ENCODE measurements around the gene PI4K2A. TPM values are rescaled to one million over a fixed set of nuclear protein-coding genes. Genes with fewer than 3 reads are reported as not detected.

Gene PI4K2A
- 24.3 and 40.2 TPM in 2 replicates for total RNA-seq

GRCh38 chr10:97640174-97640867 lies at the start of gene PI4K2A:
PI4K2A (plus strand) TSS chr10:97640671; CDS start chr10:97640743, 72 bp downstream.

GRCh38 chr10:97632949-97633884 lies 7.3 kb upstream of the PI4K2A start, which contains the start of gene MORN4:
MORN4 (minus strand) TSS chr10:97633500; CDS start chr10:97619653, 13,847 bp downstream.

GRCh38 chr10:97686962-97687784 lies 46.7 kb downstream of the PI4K2A start, which contains the start of gene AVPI1:
AVPI1 (minus strand) TSS chr10:97687241; CDS start chr10:97679905, 7,336 bp downstream.

GRCh38 chr10:97713339-97713825 lies 72.9 kb downstream of the PI4K2A start, which contains the start of gene MARVELD1:
MARVELD1 (plus strand) TSS chr10:97713730; CDS start chr10:97713877, 147 bp downstream.

Other genes starting within 250 kb of the PI4K2A start
- gene RRP12, start 239.3 kb upstream of the PI4K2A start, total RNA-seq: 11.8 and 17.9 TPM in 2 replicates
- 450 and 544 TPM in 2 replicates for gene PGAM1, start 214.5 kb upstream of the PI4K2A start, total RNA-seq
- gene EXOSC1, start 194.7 kb upstream of the PI4K2A start, total RNA-seq: 40.2 and 41.9 TPM in 2 replicates
- 42.6 and 59.0 TPM in 2 replicates for gene ZDHHC16, start 194.5 kb upstream of the PI4K2A start, total RNA-seq
- 87.3 and 97.9 TPM in 2 replicates for gene MMS19, start 142.2 kb upstream of the PI4K2A start, total RNA-seq
- 17.2 and 36.2 TPM in 2 replicates for gene UBTD1, start 141.7 kb upstream of the PI4K2A start, total RNA-seq
- 0.50 and 2.3 TPM in 2 replicates for gene ANKRD2, start 67.9 kb upstream of the PI4K2A start, total RNA-seq
- 1.3 and 3.3 TPM in 2 replicates for gene HOGA1, start 56.3 kb upstream of the PI4K2A start, total RNA-seq
- 0.15 TPM in 1 of 2 replicates, not detected in the other for gene C10orf62, start 51.0 kb upstream of the PI4K2A start, total RNA-seq
- 3.3 and 3.5 TPM in 2 replicates for gene MORN4, start 7.2 kb upstream of the PI4K2A start, total RNA-seq
- gene AVPI1, start 46.6 kb downstream of the PI4K2A start, total RNA-seq: 46.0 and 91.5 TPM in 2 replicates
- 41.4 and 47.4 TPM in 2 replicates for gene MARVELD1, start 73.1 kb downstream of the PI4K2A start, total RNA-seq
- gene ZFYVE27, start 96.5 kb downstream of the PI4K2A start, total RNA-seq: 20.9 and 23.3 TPM in 2 replicates
- not detected in 2 replicates for gene SFRP5, start 131.3 kb downstream of the PI4K2A start, total RNA-seq
- gene GOLGA7B, start 209.2 kb downstream of the PI4K2A start, total RNA-seq: not detected in 2 replicates